ENCODE measurements around the gene ECM2. TPM values are rescaled to one million over a fixed set of nuclear protein-coding genes. Genes with fewer than 3 reads are reported as not detected.

ECM2 gene
- total RNA-seq, 1 experiment from 2014 or later = not detected

DNA sequence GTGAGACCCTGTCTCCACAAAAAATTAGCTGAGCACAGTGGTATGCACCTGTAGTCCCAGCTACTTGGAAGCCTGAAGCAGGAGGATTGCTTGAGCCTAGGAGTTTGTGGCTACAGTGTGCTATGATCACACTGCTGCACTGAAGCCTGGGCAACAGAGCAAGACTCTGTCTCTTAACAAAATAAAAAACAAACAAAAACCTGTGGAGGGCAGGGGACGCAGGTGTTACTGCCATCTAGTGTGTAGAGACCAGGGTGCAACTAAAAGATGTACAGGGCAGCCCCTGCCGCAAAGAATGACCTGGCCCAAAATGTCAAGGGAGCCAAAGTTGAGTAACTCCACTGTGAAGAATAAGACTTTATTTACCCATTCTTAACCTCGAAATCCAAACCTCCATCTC lies 80.6 kb downstream of the ECM2 start:
- H3K79me2 ChIP-seq (ENCODE audit: insufficient read depth, low read length) = no peaks in the 10 kb centered on the region
- H3K27ac ChIP-seq (ENCODE audit: insufficient read length, low read depth, low read length) = no peak overlapping the region
- whole genome bisulfite sequencing (ENCODE audit: extremely low coverage, insufficient read length, low lambda C conversion rate) = no CpG with 5 or more reads among the region's 3 CpGs
- H3K27me3 Mint-ChIP-seq (ENCODE audit: low read depth) = no peaks in the 10 kb centered on the region
- no peak overlapping the region for H3K4ac ChIP-seq (ENCODE audit: low read depth, low read length)
- H4K20me1 ChIP-seq (ENCODE audit: control insufficient read depth, insufficient read depth, insufficient read length) = no peaks in the 10 kb centered on the region
- no peaks in the 10 kb centered on the region for H3K23me2 ChIP-seq (ENCODE audit: insufficient read length, low read depth, low read length, poor library complexity, severe bottlenecking)
- H2BK120ac ChIP-seq (ENCODE audit: low read depth, low read length, poor library complexity, severe bottlenecking) = no peak overlapping the region
- no peak overlapping the region for H4K91ac ChIP-seq (ENCODE audit: insufficient read length, low read depth, low read length)
- H2BK5ac ChIP-seq (ENCODE audit: insufficient read length, low read length) = no peak overlapping the region
- TF ChIP-seq, protein P1, sequence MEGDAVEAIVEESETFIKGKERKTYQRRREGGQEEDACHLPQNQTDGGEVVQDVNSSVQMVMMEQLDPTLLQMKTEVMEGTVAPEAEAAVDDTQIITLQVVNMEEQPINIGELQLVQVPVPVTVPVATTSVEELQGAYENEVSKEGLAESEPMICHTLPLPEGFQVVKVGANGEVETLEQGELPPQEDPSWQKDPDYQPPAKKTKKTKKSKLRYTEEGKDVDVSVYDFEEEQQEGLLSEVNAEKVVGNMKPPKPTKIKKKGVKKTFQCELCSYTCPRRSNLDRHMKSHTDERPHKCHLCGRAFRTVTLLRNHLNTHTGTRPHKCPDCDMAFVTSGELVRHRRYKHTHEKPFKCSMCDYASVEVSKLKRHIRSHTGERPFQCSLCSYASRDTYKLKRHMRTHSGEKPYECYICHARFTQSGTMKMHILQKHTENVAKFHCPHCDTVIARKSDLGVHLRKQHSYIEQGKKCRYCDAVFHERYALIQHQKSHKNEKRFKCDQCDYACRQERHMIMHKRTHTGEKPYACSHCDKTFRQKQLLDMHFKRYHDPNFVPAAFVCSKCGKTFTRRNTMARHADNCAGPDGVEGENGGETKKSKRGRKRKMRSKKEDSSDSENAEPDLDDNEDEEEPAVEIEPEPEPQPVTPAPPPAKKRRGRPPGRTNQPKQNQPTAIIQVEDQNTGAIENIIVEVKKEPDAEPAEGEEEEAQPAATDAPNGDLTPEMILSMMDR (conservative IDR thresholded peaks at IDR 0.05) = peak; percentile 67
- H2AK5ac ChIP-seq (ENCODE audit: insufficient read length, low read length) = no peak overlapping the region
- peaks cover 0 to 2% of the 10 kb centered on the region in 2 experiments; a peak in 1 of 4 replicates for H3K4me1 Mint-ChIP-seq
- no peaks in the 10 kb centered on the region for H3K36me3 Mint-ChIP-seq (ENCODE audit: insufficient read depth in 1 of 3, low read depth in 3 of 3)
- no peaks in the 10 kb centered on the region for H3K9me3 ChIP-seq (ENCODE audit: control insufficient read depth, low read depth, low read length)
- H3K4me1 ChIP-seq (ENCODE audit: insufficient read depth, low read length) = no peaks in the 10 kb centered on the region
- H3K4me2 ChIP-seq (ENCODE audit: insufficient read depth, insufficient read length, low read length) = no peak overlapping the region
- no peak overlapping the region for H3K4me3 Mint-ChIP-seq
- H3K23ac ChIP-seq (ENCODE audit: insufficient read length, low read depth, low read length) = no peak overlapping the region
- H4K5ac ChIP-seq (ENCODE audit: insufficient read length, low read depth, low read length) = no peak overlapping the region
- no peak overlapping the region for H4K8ac ChIP-seq (replicated peaks; ENCODE audit: insufficient read length, low read depth, low read length)
- no peak overlapping the region for H3K14ac ChIP-seq (ENCODE audit: insufficient read depth, low read length)
- no peaks in the 10 kb centered on the region for H3K9me3 Mint-ChIP-seq
- H3K27ac Mint-ChIP-seq = no peak overlapping the region
- no peak overlapping the region for H3K9ac ChIP-seq (ENCODE audit: extremely low read depth, insufficient read length, low read length)
- H2BK15ac ChIP-seq (ENCODE audit: low read depth, low read length) = no peak overlapping the region
- H3K18ac ChIP-seq (ENCODE audit: insufficient read length, low read depth, low read length) = no peak overlapping the region
- no peak overlapping the region for H2BK20ac ChIP-seq (ENCODE audit: low read depth, low read length, poor library complexity, severe bottlenecking)
- H2AFZ ChIP-seq (ENCODE audit: low read length) = no peak overlapping the region
- H3K79me1 ChIP-seq (ENCODE audit: insufficient read depth, low read depth, low read length, poor library complexity, severe bottlenecking) = no peaks in the 10 kb centered on the region
- no peaks in the 10 kb centered on the region for H3K27me3 ChIP-seq (ENCODE audit: insufficient read depth, low read length)
- H2BK12ac ChIP-seq (ENCODE audit: insufficient read length, low read depth, low read length) = no peak overlapping the region
- H3K56ac ChIP-seq (ENCODE audit: insufficient read length, low read depth, low read length) = no peak overlapping the region
- DNase-seq = peak; percentile 40
- no peak overlapping the region for H3T11ph ChIP-seq (ENCODE audit: low read length)
